ENCODE results near the gene WBP11.

DNA sequence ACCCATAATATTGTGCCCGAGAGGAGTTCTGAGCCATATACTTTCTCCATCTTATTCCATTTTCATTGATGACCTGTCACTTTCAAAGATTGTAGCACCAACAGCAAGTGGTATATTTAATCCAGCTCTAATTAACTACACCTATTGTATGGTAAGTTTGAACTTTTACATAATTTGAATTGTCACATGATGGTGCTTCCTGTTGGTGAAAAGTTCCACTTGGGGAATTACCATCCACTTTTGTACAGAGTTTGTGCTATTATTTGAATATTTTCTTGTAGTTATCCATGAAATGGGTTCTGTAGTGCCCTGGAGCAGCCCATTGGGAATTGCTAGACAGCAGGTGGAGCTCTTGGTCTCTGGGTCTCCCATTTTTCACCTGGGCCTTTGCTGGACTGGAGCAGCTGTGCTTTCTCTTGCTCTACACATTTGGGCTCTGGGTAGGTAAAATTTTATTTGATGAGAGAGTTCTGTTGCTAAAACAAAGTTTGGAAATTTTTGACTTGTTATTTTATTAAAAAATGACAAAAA, 7.7 kb upstream of the WBP11 start:
- TF ChIP-seq, protein P1, sequence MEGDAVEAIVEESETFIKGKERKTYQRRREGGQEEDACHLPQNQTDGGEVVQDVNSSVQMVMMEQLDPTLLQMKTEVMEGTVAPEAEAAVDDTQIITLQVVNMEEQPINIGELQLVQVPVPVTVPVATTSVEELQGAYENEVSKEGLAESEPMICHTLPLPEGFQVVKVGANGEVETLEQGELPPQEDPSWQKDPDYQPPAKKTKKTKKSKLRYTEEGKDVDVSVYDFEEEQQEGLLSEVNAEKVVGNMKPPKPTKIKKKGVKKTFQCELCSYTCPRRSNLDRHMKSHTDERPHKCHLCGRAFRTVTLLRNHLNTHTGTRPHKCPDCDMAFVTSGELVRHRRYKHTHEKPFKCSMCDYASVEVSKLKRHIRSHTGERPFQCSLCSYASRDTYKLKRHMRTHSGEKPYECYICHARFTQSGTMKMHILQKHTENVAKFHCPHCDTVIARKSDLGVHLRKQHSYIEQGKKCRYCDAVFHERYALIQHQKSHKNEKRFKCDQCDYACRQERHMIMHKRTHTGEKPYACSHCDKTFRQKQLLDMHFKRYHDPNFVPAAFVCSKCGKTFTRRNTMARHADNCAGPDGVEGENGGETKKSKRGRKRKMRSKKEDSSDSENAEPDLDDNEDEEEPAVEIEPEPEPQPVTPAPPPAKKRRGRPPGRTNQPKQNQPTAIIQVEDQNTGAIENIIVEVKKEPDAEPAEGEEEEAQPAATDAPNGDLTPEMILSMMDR (IDR thresholded peaks at IDR 0.05; ENCODE audit: insufficient read depth, low read length, poor library complexity, severe bottlenecking): no peak
- no peak for TF ChIP-seq EZH2phosphoT487 (conservative IDR thresholded peaks at IDR 0.05; ENCODE audit: low read length)
